K562 (cell line): ENCODE measurements around the gene YBEY. TPM values are rescaled to one million over a fixed set of nuclear protein-coding genes. Genes with fewer than 3 reads are reported as not detected.

ENCODE experiments used
- ARHGAP35 ChIP-seq: fragments of 450-650 bp; IDR thresholded peaks from 2 replicates; pipeline ENCODE4 v1.6.1; 2018; ENCODE audit not compliant: partially characterized antibody
- BMI1 ChIP-seq: fragments of 150-350 bp; IDR thresholded peaks from 2 replicates; pipeline ENCODE4 v1.6.1; 2014; ENCODE audit warnings: low read length
- BRCA1 ChIP-seq, 2 experiments: fragments of 450-650 bp in 1 of 2; sonication (generic) in 1 of 2; formaldehyde crosslinking in 1 of 2; IDR thresholded peaks; 2 replicates each; pipeline versions ENCODE4 v1.5.0 to v1.6.1; 2017 to 2020; ENCODE audit warnings: mild to moderate bottlenecking in 1 of 2, missing genetic modification reagents in 1 of 2
- CBX1 ChIP-seq: sonication (generic); IDR thresholded peaks from 2 replicates; pipeline ENCODE4 v1.6.1; 2016; ENCODE audit warnings: antibody characterized with exemption, low read depth, mild to moderate bottlenecking
- CSDE1 ChIP-seq, 2 experiments: fragments of 450-650 bp; IDR thresholded peaks; 2 replicates each; pipeline ENCODE4 v1.6.1; 2016; ENCODE audit warnings: mild to moderate bottlenecking in 1 of 2
- HINFP ChIP-seq: fragments of 450-650 bp; conservative IDR thresholded peaks from 2 replicates; pipeline ENCODE4 v1.6.1; 2016; ENCODE audit warnings: missing genetic modification characterization, low read depth, mild to moderate bottlenecking, control low read depth, missing compliant biosample characterization
- ILF3 ChIP-seq: fragments of 450-650 bp; IDR thresholded peaks from 2 replicates; pipeline ENCODE4 v1.6.1; 2018; ENCODE audit warnings: antibody characterized with exemption, mild to moderate bottlenecking, moderate library complexity, borderline replicate concordance
- KLF6 ChIP-seq: fragments of 250-450 bp; sonication (Bioruptor Pico); IDR thresholded peaks from 2 replicates; pipeline ENCODE4 v1.4.0; 2020; ENCODE audit warnings: mild to moderate bottlenecking, moderate library complexity, borderline replicate concordance
- NFE2 ChIP-seq: IDR thresholded peaks from 2 replicates; pipeline ENCODE4 v1.6.1; 2014; ENCODE audit warnings: antibody characterized with exemption, low read depth
- PHF21A ChIP-seq: fragments of 450-650 bp; IDR thresholded peaks from 2 replicates; pipeline ENCODE4 v1.6.1; 2017; ENCODE audit warnings: low read depth, borderline replicate concordance
- PURB ChIP-seq: sonication (generic); formaldehyde crosslinking; IDR thresholded peaks from 2 replicates; pipeline ENCODE4 v1.9.0; 2021; ENCODE audit warnings: low read depth, mild to moderate bottlenecking, missing genetic modification reagents
- RB1 ChIP-seq: fragments of 450-650 bp; IDR thresholded peaks from 2 replicates; pipeline ENCODE4 v1.6.1; 2017; ENCODE audit warnings: low read depth, mild to moderate bottlenecking
- STAT5A ChIP-seq: IDR thresholded peaks from 2 replicates; pipeline ENCODE4 v1.6.1; 2012; ENCODE audit warnings: low read length, inconsistent platforms, borderline replicate concordance
- ZNF24 ChIP-seq: fragments of 450-650 bp; IDR thresholded peaks from 2 replicates; pipeline ENCODE4 v1.6.1; 2016
- polyA plus RNA-seq, 8 experiments: library from polyadenylated mRNA; depleted of rRNA in 4 of 8; stranded (reverse) in 5 of 8; unstranded in 3 of 8; fragments of >200 nt; fragmentation: Nextera tagmentation in 2 of 8; fragmentation: Illumina TruSeq in 1 of 8; extraction: Ambion mirVana in 2 of 8; extraction: Trizol in 1 of 8; gene quantifications; 2 replicates each; pipeline versions ENCODE4 v1.2.1 to v1.2.3, GENCODE V29; 2011 to 2014; ENCODE audit warnings: inconsistent platforms in 1 of 8, missing spikeins in 1 of 8
- total RNA-seq, 7 experiments: library from RNA; depleted of rRNA in 6 of 7; stranded (reverse); fragments of >200 nt in 6 of 7; fragmentation: Illumina TruSeq in 2 of 7; extraction: Trizol in 2 of 7; gene quantifications; 2 replicates each; pipeline versions ENCODE4 v1.2.1 to v1.2.3, GENCODE V29; 2011 to 2021; ENCODE audit warnings: low replicate concordance in 1 of 7
- TF ChIP-seq, protein P1 (sequence below): sonication (generic); formaldehyde crosslinking; IDR thresholded peaks from 2 replicates; pipeline ENCODE4 v1.8.1; 2022; ENCODE audit warnings: missing genetic modification reagents
- TF ChIP-seq, protein P2 (sequence below): IDR thresholded peaks from 3 replicates; pipeline ENCODE4 v1.6.1; 2011; ENCODE audit warnings: borderline replicate concordance, mild to moderate bottlenecking, moderate library complexity; ENCODE audit not compliant: insufficient read length; ENCODE audit errors: extremely low read depth
- TF ChIP-seq, protein P3 (sequence below): fragments of 450-650 bp; formaldehyde crosslinking; IDR thresholded peaks from 2 replicates; pipeline ENCODE4 v1.4.0; 2020; ENCODE audit warnings: mild to moderate bottlenecking, moderate library complexity
- TF ChIP-seq, protein P4 (sequence below): fragments of 200-400 bp; formaldehyde crosslinking; IDR thresholded peaks from 2 replicates; pipeline ENCODE4 v1.6.1; 2017; ENCODE audit warnings: mild to moderate bottlenecking, low read depth, low read length, moderate library complexity

YBEY gene
- total and polyA plus RNA-seq, 9 of the 15 experiments (the other 6 are each of a cell fraction or from before 2014, with no cell fraction given) = 6.4 to 28.0 (median 12.4) TPM

- TF ChIP-seq ARHGAP35 = no peak
- TF ChIP-seq BMI1 = no peak
- no peak for TF ChIP-seq CSDE1 (IDR thresholded peaks at IDR 0.05)
- no peak for TF ChIP-seq ZNF24
- TF ChIP-seq, protein P1, sequence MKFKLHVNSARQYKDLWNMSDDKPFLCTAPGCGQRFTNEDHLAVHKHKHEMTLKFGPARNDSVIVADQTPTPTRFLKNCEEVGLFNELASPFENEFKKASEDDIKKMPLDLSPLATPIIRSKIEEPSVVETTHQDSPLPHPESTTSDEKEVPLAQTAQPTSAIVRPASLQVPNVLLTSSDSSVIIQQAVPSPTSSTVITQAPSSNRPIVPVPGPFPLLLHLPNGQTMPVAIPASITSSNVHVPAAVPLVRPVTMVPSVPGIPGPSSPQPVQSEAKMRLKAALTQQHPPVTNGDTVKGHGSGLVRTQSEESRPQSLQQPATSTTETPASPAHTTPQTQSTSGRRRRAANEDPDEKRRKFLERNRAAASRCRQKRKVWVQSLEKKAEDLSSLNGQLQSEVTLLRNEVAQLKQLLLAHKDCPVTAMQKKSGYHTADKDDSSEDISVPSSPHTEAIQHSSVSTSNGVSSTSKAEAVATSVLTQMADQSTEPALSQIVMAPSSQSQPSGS (CRISPR knock-in tag) = no peak
- TF ChIP-seq NFE2 = no peak
- TF ChIP-seq, protein P2, sequence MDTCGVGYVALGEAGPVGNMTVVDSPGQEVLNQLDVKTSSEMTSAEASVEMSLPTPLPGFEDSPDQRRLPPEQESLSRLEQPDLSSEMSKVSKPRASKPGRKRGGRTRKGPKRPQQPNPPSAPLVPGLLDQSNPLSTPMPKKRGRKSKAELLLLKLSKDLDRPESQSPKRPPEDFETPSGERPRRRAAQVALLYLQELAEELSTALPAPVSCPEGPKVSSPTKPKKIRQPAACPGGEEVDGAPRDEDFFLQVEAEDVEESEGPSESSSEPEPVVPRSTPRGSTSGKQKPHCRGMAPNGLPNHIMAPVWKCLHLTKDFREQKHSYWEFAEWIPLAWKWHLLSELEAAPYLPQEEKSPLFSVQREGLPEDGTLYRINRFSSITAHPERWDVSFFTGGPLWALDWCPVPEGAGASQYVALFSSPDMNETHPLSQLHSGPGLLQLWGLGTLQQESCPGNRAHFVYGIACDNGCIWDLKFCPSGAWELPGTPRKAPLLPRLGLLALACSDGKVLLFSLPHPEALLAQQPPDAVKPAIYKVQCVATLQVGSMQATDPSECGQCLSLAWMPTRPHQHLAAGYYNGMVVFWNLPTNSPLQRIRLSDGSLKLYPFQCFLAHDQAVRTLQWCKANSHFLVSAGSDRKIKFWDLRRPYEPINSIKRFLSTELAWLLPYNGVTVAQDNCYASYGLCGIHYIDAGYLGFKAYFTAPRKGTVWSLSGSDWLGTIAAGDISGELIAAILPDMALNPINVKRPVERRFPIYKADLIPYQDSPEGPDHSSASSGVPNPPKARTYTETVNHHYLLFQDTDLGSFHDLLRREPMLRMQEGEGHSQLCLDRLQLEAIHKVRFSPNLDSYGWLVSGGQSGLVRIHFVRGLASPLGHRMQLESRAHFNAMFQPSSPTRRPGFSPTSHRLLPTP = no peak
- TF ChIP-seq RB1 = peak; percentile 91
- TF ChIP-seq, protein P3, sequence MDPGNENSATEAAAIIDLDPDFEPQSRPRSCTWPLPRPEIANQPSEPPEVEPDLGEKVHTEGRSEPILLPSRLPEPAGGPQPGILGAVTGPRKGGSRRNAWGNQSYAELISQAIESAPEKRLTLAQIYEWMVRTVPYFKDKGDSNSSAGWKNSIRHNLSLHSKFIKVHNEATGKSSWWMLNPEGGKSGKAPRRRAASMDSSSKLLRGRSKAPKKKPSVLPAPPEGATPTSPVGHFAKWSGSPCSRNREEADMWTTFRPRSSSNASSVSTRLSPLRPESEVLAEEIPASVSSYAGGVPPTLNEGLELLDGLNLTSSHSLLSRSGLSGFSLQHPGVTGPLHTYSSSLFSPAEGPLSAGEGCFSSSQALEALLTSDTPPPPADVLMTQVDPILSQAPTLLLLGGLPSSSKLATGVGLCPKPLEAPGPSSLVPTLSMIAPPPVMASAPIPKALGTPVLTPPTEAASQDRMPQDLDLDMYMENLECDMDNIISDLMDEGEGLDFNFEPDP (CRISPR knock-in tag) = no peak
- no peak for TF ChIP-seq PURB (CRISPR knock-in tag)
- 0 out of 2 replicates have a peak, but pooled peaks have one; percentile 28 for TF ChIP-seq PHF21A
- TF ChIP-seq STAT5A = no peak
- no peak for TF ChIP-seq CBX1
- no peak for TF ChIP-seq BRCA1 (IDR thresholded peaks at IDR 0.05)
- TF ChIP-seq BRCA1 (CRISPR knock-in tag; IDR thresholded peaks at IDR 0.05) = no peak
- no peak for TF ChIP-seq HINFP
- TF ChIP-seq KLF6 (CRISPR knock-in tag) = peak; percentile 25; the same call in 1 of the 2 replicates
- no peak for TF ChIP-seq ILF3
- TF ChIP-seq, protein P4, sequence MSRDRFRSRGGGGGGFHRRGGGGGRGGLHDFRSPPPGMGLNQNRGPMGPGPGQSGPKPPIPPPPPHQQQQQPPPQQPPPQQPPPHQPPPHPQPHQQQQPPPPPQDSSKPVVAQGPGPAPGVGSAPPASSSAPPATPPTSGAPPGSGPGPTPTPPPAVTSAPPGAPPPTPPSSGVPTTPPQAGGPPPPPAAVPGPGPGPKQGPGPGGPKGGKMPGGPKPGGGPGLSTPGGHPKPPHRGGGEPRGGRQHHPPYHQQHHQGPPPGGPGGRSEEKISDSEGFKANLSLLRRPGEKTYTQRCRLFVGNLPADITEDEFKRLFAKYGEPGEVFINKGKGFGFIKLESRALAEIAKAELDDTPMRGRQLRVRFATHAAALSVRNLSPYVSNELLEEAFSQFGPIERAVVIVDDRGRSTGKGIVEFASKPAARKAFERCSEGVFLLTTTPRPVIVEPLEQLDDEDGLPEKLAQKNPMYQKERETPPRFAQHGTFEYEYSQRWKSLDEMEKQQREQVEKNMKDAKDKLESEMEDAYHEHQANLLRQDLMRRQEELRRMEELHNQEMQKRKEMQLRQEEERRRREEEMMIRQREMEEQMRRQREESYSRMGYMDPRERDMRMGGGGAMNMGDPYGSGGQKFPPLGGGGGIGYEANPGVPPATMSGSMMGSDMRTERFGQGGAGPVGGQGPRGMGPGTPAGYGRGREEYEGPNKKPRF = no peak
Observed at GRCh38 chr21:46323710-46324389, 37.7 kb downstream of the YBEY start, which contains the start of the genes C21orf58 and PCNT (continued).
